Measurements from ENCODE around the gene CAVIN3. TPM values are rescaled to one million over a fixed set of nuclear protein-coding genes. Genes with fewer than 3 reads are reported as not detected.

CAVIN3 gene
- total RNA-seq, 3 donors from 2014 or later = 4.6 to 21.3 (median 20.7) TPM

DNA sequence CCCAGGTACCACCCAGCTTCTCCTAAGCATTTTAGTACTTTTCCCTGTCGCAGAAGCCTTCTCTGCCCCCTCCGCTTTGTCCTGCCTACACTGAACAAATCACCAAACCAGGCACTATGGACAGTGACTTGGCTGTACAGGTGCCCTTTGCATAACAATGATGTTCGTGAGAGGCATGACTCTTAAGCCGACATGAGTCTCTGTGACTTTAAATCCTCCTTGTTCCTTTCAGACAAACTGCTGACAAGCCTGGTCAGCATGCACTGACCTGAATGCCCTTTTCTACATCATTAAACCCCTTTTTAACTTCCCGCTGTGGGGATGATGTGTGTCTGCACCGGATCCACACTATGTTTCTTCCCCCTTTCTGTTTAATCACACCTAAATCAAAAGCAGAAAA, 16.6 kb downstream of the CAVIN3 start:
- ATAC-seq = no peak
- Histone ChIP-seq H3K36me3 (ENCODE audit: low read depth) (no peaks in the 10 kb centered on the region), H3K4me3 (no peak overlapping the region), H3K4me1 (ENCODE audit: low read depth) (no peaks in the 10 kb centered on the region), H3K9me3 (no peaks in the 10 kb centered on the region)
- intact Hi-C loops (cut with DNase I, micrococcal nuclease) = no loop called here
- TF ChIP-seq, protein P1, sequence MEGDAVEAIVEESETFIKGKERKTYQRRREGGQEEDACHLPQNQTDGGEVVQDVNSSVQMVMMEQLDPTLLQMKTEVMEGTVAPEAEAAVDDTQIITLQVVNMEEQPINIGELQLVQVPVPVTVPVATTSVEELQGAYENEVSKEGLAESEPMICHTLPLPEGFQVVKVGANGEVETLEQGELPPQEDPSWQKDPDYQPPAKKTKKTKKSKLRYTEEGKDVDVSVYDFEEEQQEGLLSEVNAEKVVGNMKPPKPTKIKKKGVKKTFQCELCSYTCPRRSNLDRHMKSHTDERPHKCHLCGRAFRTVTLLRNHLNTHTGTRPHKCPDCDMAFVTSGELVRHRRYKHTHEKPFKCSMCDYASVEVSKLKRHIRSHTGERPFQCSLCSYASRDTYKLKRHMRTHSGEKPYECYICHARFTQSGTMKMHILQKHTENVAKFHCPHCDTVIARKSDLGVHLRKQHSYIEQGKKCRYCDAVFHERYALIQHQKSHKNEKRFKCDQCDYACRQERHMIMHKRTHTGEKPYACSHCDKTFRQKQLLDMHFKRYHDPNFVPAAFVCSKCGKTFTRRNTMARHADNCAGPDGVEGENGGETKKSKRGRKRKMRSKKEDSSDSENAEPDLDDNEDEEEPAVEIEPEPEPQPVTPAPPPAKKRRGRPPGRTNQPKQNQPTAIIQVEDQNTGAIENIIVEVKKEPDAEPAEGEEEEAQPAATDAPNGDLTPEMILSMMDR (IDR thresholded peaks at IDR 0.05) = no peak
- DNase-seq = no peak

GRCh38 chr11:6301096-6301495, 19.2 kb downstream of the CAVIN3 start:
- no peaks in the 10 kb centered on the region for H3K36me3 ChIP-seq (ENCODE audit: low read depth)
- TF ChIP-seq, protein P1 (IDR thresholded peaks at IDR 0.05) = no peak
- intact Hi-C loops (cut with DNase I, micrococcal nuclease) = no loop called here
- DNase-seq (no peak), ATAC-seq (no peak)
- H3K4me3 ChIP-seq = no peak overlapping the region
- no peaks in the 10 kb centered on the region for H3K4me1 ChIP-seq (ENCODE audit: low read depth)
- no peaks in the 10 kb centered on the region for H3K9me3 ChIP-seq

- Histone ChIP-seq H3K4me3 (no peak overlapping the region), H3K36me3 (ENCODE audit: low read depth) (no peaks in the 10 kb centered on the region), H3K4me1 (ENCODE audit: low read depth) (no peaks in the 10 kb centered on the region), H3K9me3 (no peaks in the 10 kb centered on the region)
- TF ChIP-seq, protein P1 (IDR thresholded peaks at IDR 0.05) = no peak
- intact Hi-C loops (cut with DNase I, micrococcal nuclease) = no loop called here
- DNase-seq (no peak), ATAC-seq (no peak)
These were observed 20.0 kb downstream of the CAVIN3 start for GRCh38 chr11:6300325-6300724.

- Histone ChIP-seq H3K9me3 (no peaks in the 10 kb centered on the region), H3K4me1 (ENCODE audit: low read depth) (no peaks in the 10 kb centered on the region), H3K4me3 (no peak overlapping the region), H3K36me3 (ENCODE audit: low read depth) (no peaks in the 10 kb centered on the region)
- peak; percentile 78 for ATAC-seq
- DNase-seq = peak in 2 of 3 donors; percentile 46 to 51
- intact Hi-C loops (cut with DNase I, micrococcal nuclease) = no loop called here
- TF ChIP-seq, protein P1 (IDR thresholded peaks at IDR 0.05) = no peak
These were observed 21.7 kb downstream of the CAVIN3 start for GRCh38 chr11:6298605-6299004.

DNA sequence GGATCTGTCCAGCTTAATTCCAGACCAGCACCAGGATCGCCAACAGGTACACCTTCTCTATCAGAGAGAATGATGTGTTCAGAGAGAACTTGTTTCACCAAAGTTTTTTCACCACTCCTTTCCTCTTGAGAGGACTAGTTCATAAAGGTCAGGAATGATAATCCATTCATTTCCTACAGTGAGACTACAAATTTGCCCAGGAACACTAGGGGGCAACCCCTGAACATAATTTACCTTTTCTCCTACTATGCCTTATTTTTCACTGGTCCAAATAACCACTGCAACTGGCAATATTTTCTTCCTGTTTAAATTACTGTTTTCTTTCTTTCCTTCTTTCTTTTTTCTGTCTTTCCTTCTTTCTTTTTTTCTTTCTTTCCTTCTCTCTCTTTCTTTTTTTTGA, 22.5 kb downstream of the CAVIN3 start:
- intact Hi-C loops (cut with DNase I, micrococcal nuclease) = no loop called here
- no peak for DNase-seq
- no peaks in the 10 kb centered on the region for H3K9me3 ChIP-seq
- no peaks in the 10 kb centered on the region for H3K4me1 ChIP-seq (ENCODE audit: low read depth)
- ATAC-seq = no peak
- H3K36me3 ChIP-seq (ENCODE audit: low read depth) = no peaks in the 10 kb centered on the region
- TF ChIP-seq, protein P1 (IDR thresholded peaks at IDR 0.05) = no peak
- H3K4me3 ChIP-seq = no peak overlapping the region

GRCh38 chr11:6285019-6285418, 35.3 kb downstream of the CAVIN3 start:
- DNase-seq (no peak), ATAC-seq (no peak)
- no peaks in the 10 kb centered on the region for H3K36me3 ChIP-seq (ENCODE audit: low read depth)
- H3K4me3 ChIP-seq = no peak overlapping the region
- no peaks in the 10 kb centered on the region for H3K9me3 ChIP-seq
- TF ChIP-seq, protein P1 (IDR thresholded peaks at IDR 0.05) = no peak
- no peaks in the 10 kb centered on the region for H3K4me1 ChIP-seq (ENCODE audit: low read depth)
- intact Hi-C loops (cut with DNase I, micrococcal nuclease) = no loop called here

Measured in mucosa of descending colon (tissue), 3 donors.